Transverse colon (tissue), 4 donors: ENCODE measurements around the gene MSH5. TPM values are rescaled to one million over a fixed set of nuclear protein-coding genes. Genes with fewer than 3 reads are reported as not detected.
A peak's percentile ranks its signal among the peaks of the same experiment; 100 is the strongest.

ENCODE experiments used
- DNase-seq: peaks from one replicate; pipeline ENCODE4 v3.0.0-alpha.2; 2019
- H3K27ac ChIP-seq, 4 donors: fragments of 200-600 bp; sonication (generic); 2 replicates each; pipeline ENCODE4 v1.5.1; 2016 to 2018; ENCODE audit warnings: inconsistent platforms in 4 of 4
- H3K27me3 ChIP-seq: fragments of 200-600 bp; sonication (generic); 2 replicates; pipeline ENCODE4 v1.5.1; 2017; ENCODE audit warnings: inconsistent platforms
- H3K36me3 ChIP-seq, 4 donors: fragments of 200-600 bp; sonication (generic); 2 replicates each; pipeline ENCODE4 v1.5.1; 2017 to 2019; ENCODE audit warnings: inconsistent platforms in 4 of 4
- H3K4me1 ChIP-seq, 4 donors: fragments of 200-600 bp; sonication (generic); 2 replicates each; pipeline ENCODE4 v1.5.1; 2017 to 2020; ENCODE audit warnings: inconsistent platforms in 4 of 4
- H3K4me3 ChIP-seq, 4 donors: fragments of 200-600 bp; sonication (generic); 1 replicate in 1 of 4; 2 replicates in 3 of 4; pipeline versions ENCODE4 v1.5.1 to v1.6.1; 2017 to 2019; ENCODE audit warnings: inconsistent platforms in 4 of 4
- H3K9me3 ChIP-seq, 2 donors: fragments of 200-600 bp; sonication (generic); 2 replicates each; pipeline ENCODE4 v1.5.1; 2017 to 2019; ENCODE audit warnings: inconsistent platforms in 2 of 2
- CTCF ChIP-seq, 5 experiments: fragments of 200-600 bp in 3 of 5; fragments of 450-650 bp in 2 of 5; sonication (generic) in 3 of 5; IDR thresholded peaks; 1 replicate in 2 of 5; 2 replicates in 3 of 5; pipeline ENCODE4 v1.5.1; 2016 to 2017; ENCODE audit warnings: antibody characterized with exemption in 5 of 5, inconsistent platforms in 3 of 5, mild to moderate bottlenecking in 2 of 5, moderate library complexity in 1 of 5
- EP300 ChIP-seq: sonication (generic); formaldehyde crosslinking; IDR thresholded peaks from one replicate; pipeline ENCODE4 v1.6.1; 2017; ENCODE audit warnings: antibody characterized with exemption, low read depth
- POLR2A ChIP-seq: fragments of 450-650 bp; IDR thresholded peaks from one replicate; pipeline ENCODE4 v1.6.1; 2016; ENCODE audit warnings: antibody characterized with exemption, mild to moderate bottlenecking, moderate library complexity
- POLR2AphosphoS5 ChIP-seq, 3 donors: sonication (generic); formaldehyde crosslinking; IDR thresholded peaks; one replicate each; pipeline ENCODE4 v1.6.1; 2016; ENCODE audit warnings: antibody characterized with exemption in 3 of 3
- WGBS, 2 donors: methylation state at CpG; one replicate each; pipeline ENCODE4 v1.1.5; 2018; ENCODE audit warnings: low coverage in 1 of 2; 5-methylcytosine and 5-hydroxymethylcytosine counted together
- in situ Hi-C, 4 donors: fragments of 200-750 bp; cut with MboI; loops; one replicate each; pipeline versions ENCODE4 v1.15.0 to v1.15.1; 2017; ENCODE audit warnings: low sequenced_read_pairs in 3 of 4, low pct_ligation_motif_present in 1 of 4, low pct_unique_long_range_greater_than_20kb in 1 of 4
- intact Hi-C: fragments of 100-400 bp; cut with DNase I; formaldehyde crosslinking; loops from one replicate; pipeline ENCODE4 v1.15.1; 2023; ENCODE audit warnings: low total_unique reads
- total RNA-seq, 4 donors: library from RNA; depleted of rRNA; stranded (reverse); fragments of >200 nt; gene quantifications; one replicate each; pipeline ENCODE4 v1.1.0, GENCODE V29; 2016

Gene MSH5
- total RNA-seq, 4 donors from 2014 or later, result 16.5 to 159 (median 43.9) TPM

GRCh38 chr6:31723245-31723979 lies 16.4 kb upstream of the MSH5 start, which contains the start of gene MPIG6B:
TSS of gene MPIG6B (plus strand) at chr6:31723373. CDS start at chr6:31723384, 11 bp downstream.
- no peak for DNase-seq
- intact Hi-C loops, result no loop called here
- WGBS, 2 donors, result 77% methylated on average over 46 of the region's 46 CpGs; no CpG with 5 or more reads in 1 of the 2 donors
- in situ Hi-C loops, result no loop called here
- H3K27ac ChIP-seq, result no peak within 1 kb of the TSS
- TF ChIP-seq POLR2A (no peak), POLR2AphosphoS5 (IDR thresholded peaks at IDR 0.05) (no peak), EP300 (no peak), CTCF (IDR thresholded peaks at IDR 0.05) (no peak)
- no peaks in the 10 kb centered on the region for H3K27me3 ChIP-seq
- no peak within 1 kb of the TSS for H3K4me3 ChIP-seq
- no peaks in the 10 kb centered on the region for H3K9me3 ChIP-seq
- no peaks in the 10 kb centered on the region for H3K36me3 ChIP-seq
- H3K4me1 ChIP-seq, result peaks cover 11 to 35% (median 25%) of the 10 kb centered on the region in 4 donors

DNA sequence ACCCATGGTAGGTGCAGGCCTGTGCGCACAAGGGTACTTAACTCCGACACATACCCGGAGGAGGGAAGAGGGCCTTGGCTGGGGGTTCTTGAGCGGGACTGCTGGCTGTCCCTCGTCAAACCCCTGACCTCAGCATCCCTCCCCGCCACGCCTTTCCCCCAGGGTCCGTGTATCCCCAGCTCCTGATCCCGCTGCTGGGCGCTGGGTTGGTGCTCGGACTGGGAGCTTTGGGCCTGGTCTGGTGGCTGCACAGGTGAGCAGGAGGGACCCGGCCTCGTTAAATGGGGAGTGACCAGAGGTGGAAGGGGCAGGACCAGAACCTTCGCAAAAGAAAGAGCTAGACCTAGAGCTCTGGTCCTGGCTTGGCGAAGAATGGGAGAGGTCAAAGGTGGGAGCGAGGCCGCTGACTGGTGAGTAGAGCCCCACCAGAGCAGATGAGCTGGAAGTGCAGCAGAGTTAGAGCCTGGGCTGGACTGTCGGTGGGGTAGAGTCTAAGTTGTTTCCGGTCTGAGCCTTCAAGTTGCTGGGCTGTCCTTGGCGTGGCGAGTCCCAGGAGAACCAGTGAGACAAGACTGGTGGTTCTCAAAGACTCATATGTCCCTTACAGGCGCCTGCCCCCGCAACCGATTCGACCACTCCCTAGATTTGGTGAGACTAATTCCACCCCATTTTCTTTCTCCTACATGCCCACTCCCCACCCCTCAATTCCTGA lies 15.7 kb upstream of the MSH5 start:
- TF ChIP-seq CTCF (IDR thresholded peaks at IDR 0.05), result no peak
- peak in 1 of 3 donors; percentile 18 for TF ChIP-seq POLR2AphosphoS5 (IDR thresholded peaks at IDR 0.05)
- TF ChIP-seq POLR2A, result no peak
- H3K27me3 ChIP-seq, result no peaks in the 10 kb centered on the region
- WGBS, 2 donors, result 89% methylated on average over 24 of the region's 25 CpGs; no CpG with 5 or more reads in 1 of the 2 donors
- H3K9me3 ChIP-seq, result no peaks in the 10 kb centered on the region
- no peak for DNase-seq
- in situ Hi-C loops, result no loop called here
- no peak overlapping the region for H3K27ac ChIP-seq
- no peaks in the 10 kb centered on the region for H3K36me3 ChIP-seq
- intact Hi-C loops, result no loop called here
- H3K4me1 ChIP-seq, result peaks cover 14 to 36% (median 25%) of the 10 kb centered on the region in 4 donors
- H3K4me3 ChIP-seq, result no peak overlapping the region

DNA sequence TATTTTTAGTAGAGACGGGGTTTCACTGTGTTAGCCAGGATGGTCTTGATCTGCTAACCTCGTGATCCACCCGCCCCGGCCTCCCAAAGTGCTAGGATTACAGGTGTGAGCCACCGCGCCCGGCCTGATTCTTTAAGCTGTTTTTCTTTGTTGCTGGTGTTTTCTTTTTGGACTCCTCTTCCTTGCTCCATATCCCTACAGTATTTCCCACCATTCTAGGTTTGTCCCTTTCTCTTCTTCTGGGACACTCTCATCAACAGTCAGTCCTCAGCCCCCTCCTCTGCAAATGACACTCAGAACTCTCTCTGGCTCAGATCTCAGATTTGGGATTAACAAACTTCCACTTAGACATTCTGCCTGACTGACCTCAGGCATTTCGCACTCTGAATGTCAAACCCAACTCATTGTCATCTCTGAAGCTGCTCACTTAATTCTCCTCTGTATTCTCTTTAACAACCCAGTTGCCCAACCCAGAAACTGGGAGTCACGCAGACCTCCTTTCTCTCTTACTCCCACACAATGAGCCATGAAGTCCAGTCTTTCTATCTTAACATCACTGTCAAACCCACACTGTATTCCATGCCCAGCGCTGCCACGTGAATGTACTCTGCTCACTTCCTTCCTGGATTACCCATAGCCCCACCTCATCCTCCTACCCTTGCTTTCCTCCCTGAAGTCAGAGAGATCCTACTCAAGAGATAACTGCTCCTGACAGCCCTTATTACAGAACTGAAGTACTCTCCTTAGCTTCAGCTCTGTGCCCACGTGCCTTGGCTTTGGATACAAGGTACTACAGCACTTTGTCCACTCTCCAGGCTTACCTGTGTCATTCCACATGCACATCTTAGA lies 14.1 kb upstream of the MSH5 start:
- no peak overlapping the region for H3K4me3 ChIP-seq
- H3K27me3 ChIP-seq, result no peaks in the 10 kb centered on the region
- no peak for DNase-seq
- peak overlapping the region in 3 of 4 donors; percentile 94 to 99 (median 94) for H3K27ac ChIP-seq
- H3K9me3 ChIP-seq, result no peaks in the 10 kb centered on the region
- H3K36me3 ChIP-seq, result no peaks in the 10 kb centered on the region
- in situ Hi-C loops (no loop called here), intact Hi-C loops (loop anchor here (5.0 kb wide), 1 partner anchor 107 kb away; no protein-coding TSS in a partner anchor)
- WGBS, 2 donors, result 68 to 88% methylated on average over 4 to 12 of the region's 12 CpGs
- no peak for TF ChIP-seq EP300
- no peak for TF ChIP-seq POLR2AphosphoS5 (IDR thresholded peaks at IDR 0.05)
- no peak for TF ChIP-seq CTCF (IDR thresholded peaks at IDR 0.05)
- no peak for TF ChIP-seq POLR2A
- H3K4me1 ChIP-seq, result peaks cover 14 to 43% (median 30%) of the 10 kb centered on the region in 4 donors
